K562 (cell line): ENCODE results near the gene CSN1S1.
"Not testable (repeated sequence)": the region's sequence is repeated elsewhere in the genome, so short reads cannot be mapped to it uniquely, and the experiment has no call there.

Experiments used
- CTCF ChIP-seq, 3 experiments: IDR thresholded peaks in 2 of 3; conservative IDR thresholded peaks in 1 of 3; 2 replicates each; pipeline ENCODE4 v1.5.1; 2011 to 2012; ENCODE audit warnings: low read length in 3 of 3, mild to moderate bottlenecking in 3 of 3, control low read depth in 2 of 3, improper control_type of control experiment in 1 of 3, inconsistent platforms in 1 of 3, low read depth in 1 of 3, mixed read lengths in 1 of 3, moderate library complexity in 1 of 3; ENCODE audit not compliant: insufficient read depth in 2 of 3
- GTF2B ChIP-seq: IDR thresholded peaks from 2 replicates; pipeline ENCODE4 v1.6.1; 2011; ENCODE audit not compliant: insufficient read length; ENCODE audit errors: extremely low read depth
- POLR2A ChIP-seq: fragments of 450-650 bp; conservative IDR thresholded peaks from 2 replicates; pipeline ENCODE4 v1.6.1; 2016
- POLR2AphosphoS5 ChIP-seq: IDR thresholded peaks from 2 replicates; pipeline ENCODE4 v1.6.1; 2011; ENCODE audit warnings: mild to moderate bottlenecking, low read depth, low read length, moderate library complexity; ENCODE audit not compliant: control insufficient read depth, insufficient read depth
- ZBTB1 ChIP-seq: sonication (generic); formaldehyde crosslinking; IDR thresholded peaks from 2 replicates; pipeline ENCODE4 v1.8.1; 2023; ENCODE audit warnings: missing genetic modification reagents, low read depth, mild to moderate bottlenecking, borderline replicate concordance
- ZNF592 ChIP-seq: fragments of 450-650 bp; IDR thresholded peaks from 2 replicates; pipeline ENCODE4 v1.6.1; 2017; ENCODE audit warnings: antibody characterized with exemption, mild to moderate bottlenecking

GRCh38 chr4:69923782-69924410 lies 7.0 kb upstream of the CSN1S1 start:
- TF ChIP-seq POLR2AphosphoS5; CTCF (IDR thresholded peaks at IDR 0.05 in 2 of 3, conservative IDR thresholded peaks at IDR 0.05 in 1 of 3; ENCODE audit: insufficient read depth in 2 of 3, low read depth in 1 of 3, low read length in 3 of 3); POLR2A; GTF2B; ZNF592; ZBTB1 (CRISPR knock-in tag): not testable (repeated sequence)
